ENCODE measurements around the gene CNTLN. TPM values are rescaled to one million over a fixed set of nuclear protein-coding genes. Genes with fewer than 3 reads are reported as not detected.

CNTLN gene
- total and polyA plus RNA-seq, 2 experiments from 2014 or later, result 3.6 to 9.2 TPM

- no peaks in the 10 kb centered on the region for H3K36me3 ChIP-seq (replicated peaks; ENCODE audit: insufficient read depth, low read depth)
- TF ChIP-seq EZH2 (IDR thresholded peaks at IDR 0.05; ENCODE audit: borderline replicate concordance) (no peak), CTCF (IDR thresholded peaks at IDR 0.05; ENCODE audit: poor library complexity) (peak; percentile 32), EZH2phosphoT487 (IDR thresholded peaks at IDR 0.05; ENCODE audit: low read depth, severe bottlenecking, unreplicated experiment) (no peak)
Measured at GRCh38 chr9:17219261-17219660, 84.4 kb downstream of the CNTLN start.

GRCh38 chr9:17222932-17223331 lies 88.1 kb downstream of the CNTLN start:
- no peak overlapping the region for H3K4me3 ChIP-seq
- no peak for DNase-seq (ENCODE audit: low spot score)
- no peaks in the 10 kb centered on the region for H3K79me2 ChIP-seq
- H3K36me3 ChIP-seq (replicated peaks; ENCODE audit: insufficient read depth, low read depth), result no peaks in the 10 kb centered on the region
- H3K27me3 ChIP-seq, result no peaks in the 10 kb centered on the region
- no peaks in the 10 kb centered on the region for H3K9me2 ChIP-seq (replicated peaks; ENCODE audit: insufficient read depth)
- no peak overlapping the region for H3K4me2 ChIP-seq
- no peaks in the 10 kb centered on the region for H3K9me3 ChIP-seq (ENCODE audit: low read depth)
- no peak overlapping the region for H2AFZ ChIP-seq
- H3K27ac ChIP-seq, result no peak overlapping the region
- TF ChIP-seq EZH2 (IDR thresholded peaks at IDR 0.05; ENCODE audit: borderline replicate concordance) (no peak), EZH2phosphoT487 (IDR thresholded peaks at IDR 0.05; ENCODE audit: low read depth, severe bottlenecking, unreplicated experiment) (no peak), CTCF (IDR thresholded peaks at IDR 0.05; ENCODE audit: poor library complexity) (no peak)
- no peaks in the 10 kb centered on the region for H4K20me1 ChIP-seq (ENCODE audit: insufficient read depth, poor library complexity, severe bottlenecking)
- 88% methylated on average over 7 of the region's 7 CpGs for WGBS (ENCODE audit: low lambda C conversion rate, missing lambda C conversion rate)
- H3K4me1 ChIP-seq (ENCODE audit: insufficient read depth), result no peaks in the 10 kb centered on the region

More at GRCh38 chr9:17219261-17219660, 84.4 kb downstream of the CNTLN start:
- no peaks in the 10 kb centered on the region for H3K27me3 ChIP-seq
- no peak overlapping the region for H3K27ac ChIP-seq
- H3K79me2 ChIP-seq, result no peaks in the 10 kb centered on the region
- H3K9me2 ChIP-seq (replicated peaks; ENCODE audit: insufficient read depth), result no peaks in the 10 kb centered on the region
- no peaks in the 10 kb centered on the region for H3K9me3 ChIP-seq (ENCODE audit: low read depth)
- no peak for DNase-seq (ENCODE audit: low spot score)
- H3K4me1 ChIP-seq (ENCODE audit: insufficient read depth), result no peaks in the 10 kb centered on the region
- no peaks in the 10 kb centered on the region for H4K20me1 ChIP-seq (ENCODE audit: insufficient read depth, poor library complexity, severe bottlenecking)
- H2AFZ ChIP-seq, result no peak overlapping the region
- no peak overlapping the region for H3K4me3 ChIP-seq
- H3K4me2 ChIP-seq, result no peak overlapping the region

- no peak for TF ChIP-seq EZH2phosphoT487 (IDR thresholded peaks at IDR 0.05; ENCODE audit: low read depth, severe bottlenecking, unreplicated experiment)
- TF ChIP-seq EZH2 (IDR thresholded peaks at IDR 0.05; ENCODE audit: borderline replicate concordance), result no peak
- TF ChIP-seq CTCF (IDR thresholded peaks at IDR 0.05; ENCODE audit: poor library complexity), result no peak
- no peak overlapping the region for H3K4me3 ChIP-seq
- no peak overlapping the region for H2AFZ ChIP-seq
- no peaks in the 10 kb centered on the region for H3K36me3 ChIP-seq (replicated peaks; ENCODE audit: insufficient read depth, low read depth)
- no peaks in the 10 kb centered on the region for H4K20me1 ChIP-seq (ENCODE audit: insufficient read depth, poor library complexity, severe bottlenecking)
- WGBS (ENCODE audit: low lambda C conversion rate, missing lambda C conversion rate), result 100% methylated on average over 1 of the region's 1 CpG
- H3K27me3 ChIP-seq, result no peaks in the 10 kb centered on the region
- H3K9me3 ChIP-seq (ENCODE audit: low read depth), result no peaks in the 10 kb centered on the region
- no peaks in the 10 kb centered on the region for H3K9me2 ChIP-seq (replicated peaks; ENCODE audit: insufficient read depth)
- H3K4me1 ChIP-seq (ENCODE audit: insufficient read depth), result no peaks in the 10 kb centered on the region
- no peak overlapping the region for H3K4me2 ChIP-seq
- DNase-seq (ENCODE audit: low spot score), result no peak
- no peak overlapping the region for H3K27ac ChIP-seq
- H3K79me2 ChIP-seq, result no peaks in the 10 kb centered on the region
Measured at GRCh38 chr9:17225407-17225806, 90.6 kb downstream of the CNTLN start.

Data from hepatocyte (in vitro differentiated cells).